ENCODE data around the gene RAPGEF6.

GRCh38 chr5:131575660-131576227 lies 59.3 kb downstream of the RAPGEF6 start:
- TF ChIP-seq CTCF (IDR thresholded peaks at IDR 0.05; ENCODE audit: low read depth, low read length) (no peak), EZH2phosphoT487 (IDR thresholded peaks at IDR 0.05; ENCODE audit: low read depth) (no peak)
